A673 (cell line): ENCODE measurements around the gene FGF22.
"Not testable (repeated sequence)": the region's sequence is repeated elsewhere in the genome, so short reads cannot be mapped to it uniquely, and the experiment has no call there.

ENCODE experiments used
- CTCF ChIP-seq: fragments of 300-800, 200-600 bp; sonication (generic); conservative IDR thresholded peaks from 2 replicates; pipeline ENCODE4 v1.5.1; 2017; ENCODE audit warnings: low read depth, mild to moderate bottlenecking, antibody characterized with exemption, low read length, moderate library complexity, mixed read lengths
- EZH2 ChIP-seq: fragments of 200-600 bp; sonication (generic); IDR thresholded peaks from 2 replicates; pipeline ENCODE4 v1.6.1; 2017; ENCODE audit warnings: borderline replicate concordance, low read depth, mild to moderate bottlenecking, mixed read lengths, antibody characterized with exemption, low read length; ENCODE audit not compliant: poor library complexity, severe bottlenecking

- TF ChIP-seq CTCF, EZH2: not testable (repeated sequence)
Observed at GRCh38 chr19:629515-629914, 10.2 kb upstream of the FGF22 start.
